Lower leg skin (tissue), 3 donors: ENCODE results near the gene UBC.

Source experiments
- CTCF ChIP-seq, 3 donors: fragments of 450-650 bp; IDR thresholded peaks; one replicate each; pipeline ENCODE4 v1.5.1; 2016; ENCODE audit warnings: antibody characterized with exemption in 3 of 3, mild to moderate bottlenecking in 3 of 3, moderate library complexity in 2 of 3
- POLR2A ChIP-seq, 2 donors: fragments of 450-650 bp; IDR thresholded peaks; one replicate each; pipeline ENCODE4 v1.6.1; 2016 to 2017; ENCODE audit warnings: antibody characterized with exemption in 2 of 2, mild to moderate bottlenecking in 1 of 2, moderate library complexity in 1 of 2

GRCh38 chr12:124875803-124876132 is 38.7 kb downstream of the UBC start:
- no peak for TF ChIP-seq CTCF (IDR thresholded peaks at IDR 0.05)
- no peak for TF ChIP-seq POLR2A (IDR thresholded peaks at IDR 0.05)
